HG03139 (cell line): ENCODE data around the gene SIL1.
A peak's percentile ranks its signal among the peaks of the same experiment; 100 is the strongest.
"Not testable (repeated sequence)": the region's sequence is repeated elsewhere in the genome, so short reads cannot be mapped to it uniquely, and the experiment has no call there.

Experiments used
- ATAC-seq: cut with Tn5 transposase; IDR thresholded peaks from one replicate; pipeline ENCODE4 v1.9.1; 2021; ENCODE audit not compliant: unreplicated experiment

SIL1 gene

GRCh38 chr5:139177809-139178588, 20.2 kb downstream of the SIL1 start:
- ATAC-seq, result peak; percentile 53

DNA sequence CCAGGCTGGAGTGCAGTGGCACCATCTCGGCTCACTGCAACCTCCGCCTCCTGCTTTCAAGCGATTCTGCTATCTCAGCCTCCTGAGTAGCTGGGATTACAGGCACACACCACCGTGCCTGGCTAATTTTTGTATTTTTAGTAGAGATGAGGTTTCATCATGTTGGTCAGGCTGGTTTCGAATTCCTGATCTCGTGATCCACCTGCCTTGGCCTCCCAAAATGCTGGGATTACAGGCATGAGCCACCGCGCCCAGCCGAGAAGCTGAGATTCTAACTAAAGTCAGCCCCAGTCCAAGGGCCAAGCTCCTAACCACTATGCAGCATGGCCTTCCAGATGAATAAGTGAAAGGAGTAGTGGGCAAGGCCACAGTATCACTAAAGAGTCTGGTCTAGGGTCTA, 20.9 kb downstream of the SIL1 start:
- ATAC-seq, result not testable (repeated sequence)

- not testable (repeated sequence) for ATAC-seq
Measured at GRCh38 chr5:139174382-139174781, 23.8 kb downstream of the SIL1 start.

DNA sequence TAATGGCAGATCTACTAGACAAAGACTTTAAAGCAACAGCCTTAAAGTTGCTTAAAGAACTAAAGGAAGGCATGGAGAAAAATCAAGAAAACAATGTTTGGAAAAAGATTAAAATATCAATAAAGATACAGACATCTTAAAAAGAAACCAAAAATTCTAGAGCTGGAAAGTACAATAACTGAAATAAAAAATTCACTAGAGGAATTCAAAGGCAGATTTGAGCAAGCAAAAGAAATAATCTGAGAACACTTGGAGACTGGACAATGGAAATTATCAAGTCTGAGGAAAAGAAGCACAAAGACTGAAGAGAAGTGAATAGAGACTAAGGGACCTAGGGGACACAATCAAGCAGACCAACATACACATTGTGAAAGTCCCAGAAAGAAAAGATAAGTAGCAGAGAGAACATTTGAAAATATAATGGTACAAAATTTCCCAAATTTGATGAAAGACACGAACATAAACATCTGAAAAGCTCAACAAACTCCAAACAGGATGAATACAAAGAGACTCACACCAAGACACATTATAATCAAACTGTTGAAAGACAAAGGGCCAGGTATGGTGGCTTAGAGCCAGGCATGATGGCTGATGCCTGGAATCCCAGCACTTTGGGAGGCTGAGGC, 26.3 kb downstream of the SIL1 start:
- ATAC-seq, result no peak

DNA sequence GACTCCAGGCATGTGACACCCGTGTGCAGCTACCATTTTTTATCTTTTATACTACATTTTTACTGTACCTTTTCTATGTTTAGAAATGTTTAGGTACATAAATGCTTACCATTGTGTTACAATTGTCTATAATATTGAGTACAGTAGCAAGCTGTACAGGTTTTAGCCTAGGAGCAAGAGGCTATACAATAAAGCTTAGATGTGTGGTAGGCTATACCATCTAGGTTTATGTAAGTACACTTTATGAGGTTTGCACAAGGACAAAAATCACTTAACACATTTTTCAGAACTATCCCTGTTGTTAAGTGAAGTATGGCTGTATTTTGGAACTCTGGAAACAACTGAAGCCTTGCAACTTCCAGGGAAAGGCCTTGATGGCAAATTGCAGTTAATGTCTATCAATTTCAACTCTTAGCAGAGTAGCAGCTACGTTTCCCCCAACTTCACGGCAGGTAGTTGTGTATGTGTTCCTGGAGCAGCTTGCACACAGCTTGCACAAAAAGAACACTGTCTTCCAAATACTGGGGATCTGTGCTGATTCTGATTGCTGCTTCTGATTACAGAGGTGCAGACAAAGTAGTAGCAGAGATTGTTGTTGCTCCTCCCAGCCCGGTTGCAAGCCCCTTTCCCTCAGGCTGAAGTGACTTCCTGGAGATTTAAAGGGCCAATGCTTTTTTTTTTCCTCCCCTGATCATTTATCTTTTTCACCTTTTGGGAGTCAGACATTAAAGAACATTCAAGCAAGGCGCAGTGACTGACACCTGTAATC, 30.0 kb downstream of the SIL1 start:
- ATAC-seq, result no peak

- no peak for ATAC-seq
Measured at GRCh38 chr5:139167533-139167932, 30.6 kb downstream of the SIL1 start.

GRCh38 chr5:139167063-139167462, 31.1 kb downstream of the SIL1 start:
- ATAC-seq, result no peak

DNA sequence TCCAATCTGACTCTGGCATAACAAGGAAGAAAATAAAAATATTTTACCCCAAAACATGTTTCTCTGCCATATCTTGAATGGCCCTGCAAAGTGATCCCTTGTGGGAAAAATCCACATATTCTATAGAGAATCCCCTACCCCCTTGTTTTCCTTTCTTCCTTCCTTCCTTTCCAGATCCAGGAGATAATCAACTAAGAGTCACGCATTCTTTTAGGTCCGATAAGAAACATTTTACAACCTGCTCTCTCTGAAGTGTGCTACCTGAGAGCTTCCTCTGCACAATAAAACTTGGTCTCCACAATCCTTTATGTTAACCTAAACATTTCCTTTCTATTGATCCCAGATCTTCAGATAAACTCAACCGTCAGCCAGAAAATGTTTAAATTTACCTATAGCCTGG, 33.3 kb downstream of the SIL1 start:
- not testable (repeated sequence) for ATAC-seq

DNA sequence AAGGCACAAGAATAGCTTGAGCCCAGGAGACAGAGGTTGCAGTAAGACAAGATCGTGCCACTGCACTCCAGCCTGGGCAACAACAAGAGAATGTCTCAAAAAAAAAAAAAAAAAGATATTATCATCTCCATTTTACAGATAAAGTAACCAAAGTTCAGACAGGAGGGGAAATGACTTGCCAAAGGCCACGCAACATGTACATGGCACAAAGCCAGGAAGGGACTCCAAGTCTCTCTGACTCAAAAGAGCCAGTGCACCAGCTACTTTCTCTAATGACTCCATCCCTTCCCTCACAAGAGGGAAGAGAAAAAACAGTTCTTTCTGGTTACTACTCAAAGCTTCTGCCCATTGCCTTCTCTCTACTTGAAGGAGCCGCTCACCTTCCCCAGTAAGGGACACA, 34.1 kb downstream of the SIL1 start:
- ATAC-seq, result no peak

- ATAC-seq, result no peak
Measured at GRCh38 chr5:139162448-139162847, 35.7 kb downstream of the SIL1 start.

DNA sequence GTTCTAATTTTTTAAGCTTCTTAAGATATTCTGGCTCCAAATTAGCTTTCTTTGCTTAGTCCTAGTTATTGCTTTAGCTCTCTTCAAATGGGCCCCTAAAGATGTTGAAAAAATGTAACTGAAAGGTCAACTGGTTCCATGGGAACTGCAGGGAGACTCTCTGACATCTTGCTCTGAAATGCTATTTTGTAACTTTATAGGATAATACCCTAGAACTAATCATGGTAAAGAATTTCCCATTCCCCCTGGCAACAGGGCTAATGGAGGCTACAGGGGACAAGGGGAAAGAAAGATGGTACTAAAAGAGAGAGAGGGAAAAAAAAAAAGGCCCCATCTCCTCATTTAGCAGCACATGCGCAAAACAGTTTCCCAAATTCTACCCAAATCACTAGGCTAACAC, 39.4 kb downstream of the SIL1 start:
- no peak for ATAC-seq

DNA sequence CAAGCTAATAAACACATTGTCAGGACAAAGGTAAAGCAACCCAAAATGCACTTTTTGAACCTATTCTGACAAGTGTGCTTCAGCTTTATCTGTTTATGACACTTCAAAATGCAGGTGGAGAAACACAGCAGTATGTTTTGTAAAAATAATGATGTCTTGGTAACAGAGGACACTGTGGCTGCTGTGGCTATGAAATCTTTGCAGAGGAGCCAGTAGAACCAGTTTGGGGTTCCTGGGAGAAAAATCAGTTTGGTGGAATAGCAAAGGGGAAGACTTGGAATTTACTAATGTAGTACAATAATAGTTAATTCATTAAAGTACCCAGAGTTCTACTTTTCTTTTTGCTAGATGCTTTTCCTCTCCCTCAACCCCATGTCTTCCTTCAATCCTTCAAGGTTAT, 40.6 kb downstream of the SIL1 start:
- ATAC-seq, result no peak

- ATAC-seq, result no peak
Measured at GRCh38 chr5:139156814-139157213, 41.4 kb downstream of the SIL1 start.

DNA sequence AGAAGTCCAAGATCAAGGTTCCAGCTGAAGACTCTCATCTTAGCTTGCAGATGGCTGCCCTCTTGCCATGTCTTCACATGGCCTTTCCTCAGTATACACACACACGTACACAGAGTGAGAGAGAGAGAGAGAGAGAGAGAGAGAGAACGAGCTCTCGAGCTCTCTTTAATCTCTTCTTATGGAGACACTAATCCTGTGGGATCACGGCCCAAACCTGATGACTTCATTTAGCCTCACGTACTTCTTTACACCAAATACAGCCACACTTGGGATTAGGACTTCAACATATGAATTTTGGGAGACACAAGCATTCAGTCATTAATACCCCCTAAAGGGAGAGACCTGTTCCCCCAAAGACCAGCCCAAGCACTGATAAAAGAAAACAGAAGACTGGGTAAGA, 42.8 kb downstream of the SIL1 start:
- no peak for ATAC-seq

DNA sequence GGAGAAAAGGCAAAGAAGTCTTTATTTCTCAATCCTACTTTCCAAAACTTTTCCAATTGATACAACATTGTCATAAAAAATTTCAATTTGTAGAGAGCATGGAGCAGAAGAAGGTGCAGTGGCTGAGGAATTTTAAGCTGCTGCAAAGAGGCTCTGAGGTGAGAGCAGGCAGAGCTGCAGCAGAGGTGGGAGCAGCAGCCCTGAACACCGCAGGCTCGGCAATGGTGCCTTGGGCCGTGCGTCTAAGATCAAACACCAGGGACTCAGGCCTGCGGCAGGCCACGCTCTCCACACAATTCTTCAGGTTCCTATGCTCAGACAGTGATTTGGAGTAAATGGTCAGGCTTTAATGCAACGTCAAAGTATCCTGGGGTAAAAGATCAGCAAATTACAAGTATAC, 46.3 kb downstream of the SIL1 start:
- no peak for ATAC-seq

GRCh38 chr5:139150367-139150999, 47.7 kb downstream of the SIL1 start:
- ATAC-seq, result no peak

DNA sequence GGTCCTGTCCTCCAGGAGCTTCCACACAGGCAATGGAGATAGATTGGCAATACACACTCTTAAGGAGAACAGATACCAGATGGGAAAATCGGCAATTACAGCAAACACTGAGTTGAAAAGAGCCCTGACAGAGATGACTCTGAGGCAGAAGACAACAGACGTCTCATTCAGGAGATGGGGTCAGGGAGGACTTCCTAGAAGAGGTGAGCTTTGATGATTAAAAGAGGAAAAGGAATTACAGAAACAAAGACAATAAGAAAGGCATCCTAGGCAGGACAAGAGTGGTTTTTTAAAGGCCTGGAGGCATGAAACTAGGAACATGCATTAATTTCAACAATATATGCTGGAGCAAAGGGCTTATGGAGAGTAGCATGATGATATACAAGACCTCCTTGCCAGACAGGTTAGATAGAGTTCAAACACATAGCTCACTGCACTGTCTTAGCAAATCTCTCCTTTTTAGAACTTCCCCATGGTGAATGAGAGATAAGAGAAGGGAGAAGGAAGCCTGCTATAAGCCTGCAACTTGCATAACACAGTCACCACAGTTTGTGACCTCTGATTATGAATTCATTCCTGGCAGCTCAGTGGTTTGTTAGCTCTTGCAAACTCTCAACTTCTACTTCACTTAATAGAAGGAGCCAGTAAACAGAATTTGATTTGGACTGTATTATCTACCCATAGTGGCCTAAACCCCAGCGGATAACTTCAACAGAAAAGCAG, 48.5 kb downstream of the SIL1 start:
- no peak for ATAC-seq

GRCh38 chr5:139148986-139149385, 49.2 kb downstream of the SIL1 start:
- ATAC-seq, result no peak

DNA sequence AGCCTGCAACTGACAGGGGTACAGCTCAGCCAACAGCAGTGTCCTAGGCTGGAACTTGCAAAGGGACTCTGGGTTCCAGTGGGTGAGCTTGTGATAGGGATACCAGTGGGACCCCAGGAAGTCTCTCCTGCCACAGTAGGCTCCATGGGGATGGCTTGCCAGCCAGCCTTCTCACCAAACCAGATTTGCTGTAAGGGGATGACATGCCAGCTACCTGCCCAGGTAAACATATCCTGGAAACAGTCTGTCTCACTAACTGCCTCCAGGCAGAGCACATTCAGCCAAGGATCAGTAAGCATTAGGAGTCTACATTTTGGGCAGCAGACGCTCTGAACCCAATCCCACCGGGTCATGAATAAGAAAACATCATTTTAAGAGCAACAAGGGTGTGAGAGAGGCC, 49.9 kb downstream of the SIL1 start:
- ATAC-seq, result no peak

- ATAC-seq, result no peak
Measured at GRCh38 chr5:139147483-139148087, 50.6 kb downstream of the SIL1 start.
